SU-DHL-6 (cell line): ENCODE results near the gene NT5C.

ENCODE experiments used
- H2AFZ ChIP-seq: fragments of 200-600 bp; sonication (generic); 2 replicates; pipeline ENCODE4 v1.6.1; 2014; ENCODE audit warnings: low read depth, mild to moderate bottlenecking, moderate library complexity, mixed read lengths, antibody characterized with exemption, low read length; ENCODE audit not compliant: severe bottlenecking
- H3F3A ChIP-seq: fragments of 200-600 bp; shearing (Covaris generic); 2 replicates; pipeline ENCODE4 v1.6.0; 2016; ENCODE audit warnings: antibody characterized with exemption, mild to moderate bottlenecking; ENCODE audit not compliant: insufficient read depth
- H3K27ac ChIP-seq: fragments of 200-600 bp; sonication (generic); 2 replicates; pipeline ENCODE4 v1.5.1; 2016; ENCODE audit warnings: low read depth, mild to moderate bottlenecking, low read length, moderate library complexity, mixed read lengths
- H3K27me3 ChIP-seq: fragments of 200-600 bp; sonication (generic), shearing (Covaris generic); 2 replicates; pipeline ENCODE4 v1.6.0; 2014; ENCODE audit warnings: mild to moderate bottlenecking, low read length
- H3K36me3 ChIP-seq: fragments of 200-600 bp; sonication (generic); 2 replicates; pipeline ENCODE4 v1.6.1; 2014; ENCODE audit warnings: mild to moderate bottlenecking, low read length, mixed read lengths
- H3K4me2 ChIP-seq: fragments of 300-600, 200-600 bp; shearing (Covaris generic), sonication (generic); 2 replicates; pipeline ENCODE4 v1.6.0; 2014; ENCODE audit warnings: low read length, low read depth, mild to moderate bottlenecking; ENCODE audit not compliant: poor library complexity, severe bottlenecking
- H3K4me3 ChIP-seq: fragments of 200-600 bp; sonication (generic); 2 replicates; pipeline ENCODE4 v1.5.1; 2014; ENCODE audit warnings: antibody characterized with exemption, low read length, mild to moderate bottlenecking, mixed read lengths; ENCODE audit not compliant: insufficient read depth, poor library complexity, severe bottlenecking
- H3K79me2 ChIP-seq: fragments of 200-600 bp; sonication (generic); 2 replicates; pipeline ENCODE4 v1.6.1; 2014; ENCODE audit warnings: mild to moderate bottlenecking, low read length, moderate library complexity; ENCODE audit not compliant: insufficient read depth
- H3K9ac ChIP-seq: fragments of 200-600 bp; sonication (generic); 2 replicates; pipeline ENCODE4 v1.7.0; 2014; ENCODE audit warnings: mild to moderate bottlenecking, low read length
- H3K9me2 ChIP-seq: fragments of 200-600 bp; sonication (generic); replicated peaks from 2 replicates; pipeline ENCODE4 v1.6.1; 2014; ENCODE audit warnings: low read length; ENCODE audit not compliant: insufficient read depth
- H3K9me3 ChIP-seq: fragments of 200-600 bp; sonication (generic); 2 replicates; pipeline ENCODE4 v1.6.1; 2014; ENCODE audit warnings: low read length, mixed read lengths; ENCODE audit not compliant: insufficient read depth
- H4K20me1 ChIP-seq: fragments of 200-600 bp; sonication (generic); 2 replicates; pipeline ENCODE4 v1.6.1; 2014; ENCODE audit warnings: low read depth, mild to moderate bottlenecking, antibody characterized with exemption, low read length, moderate library complexity, mixed read lengths
- CTCF ChIP-seq: fragments of 200-600 bp; sonication (generic); IDR thresholded peaks from one replicate; pipeline ENCODE4 v1.5.1; 2017; ENCODE audit warnings: antibody characterized with exemption, mild to moderate bottlenecking, low read length, moderate library complexity; ENCODE audit not compliant: insufficient read depth, poor library complexity, severe bottlenecking
- EZH2phosphoT487 ChIP-seq: fragments of 200-600 bp; sonication (generic), shearing (Covaris generic); conservative IDR thresholded peaks from 2 replicates; pipeline ENCODE4 v1.6.1; 2018; ENCODE audit warnings: mild to moderate bottlenecking, antibody characterized with exemption, low read length, moderate library complexity, mixed read lengths

NT5C gene

GRCh38 chr17:75097865-75098264, 33.7 kb downstream of the NT5C start:
- no peak overlapping the region for H2AFZ ChIP-seq

GRCh38 chr17:75096082-75096625, 35.4 kb downstream of the NT5C start:
- Histone ChIP-seq H3K36me3 (no peaks in the 10 kb centered on the region), H3K9ac (no peak overlapping the region), H3K27ac (no peak overlapping the region), H3K4me3 (no peak overlapping the region), H3K9me2 (no peaks in the 10 kb centered on the region), H4K20me1 (no peaks in the 10 kb centered on the region), H3K79me2 (no peaks in the 10 kb centered on the region), H2AFZ (no peak overlapping the region), H3F3A (no peaks in the 10 kb centered on the region), H3K4me2 (no peak overlapping the region), H3K9me3 (no peaks in the 10 kb centered on the region), H3K27me3 (no peaks in the 10 kb centered on the region)
- TF ChIP-seq CTCF (no peak), EZH2phosphoT487 (no peak)

More at GRCh38 chr17:75097865-75098264, 33.7 kb downstream of the NT5C start:
- Histone ChIP-seq H4K20me1 (no peaks in the 10 kb centered on the region), H3K79me2 (no peaks in the 10 kb centered on the region), H3K9me3 (no peaks in the 10 kb centered on the region), H3K36me3 (no peaks in the 10 kb centered on the region), H3K27ac (no peak overlapping the region), H3F3A (0 out of 2 replicates have a peak, but pooled peaks cover 4% of the 10 kb centered on the region), H3K27me3 (no peaks in the 10 kb centered on the region), H3K9me2 (no peaks in the 10 kb centered on the region), H3K4me2 (no peak overlapping the region), H3K4me3 (no peak overlapping the region), H3K9ac (no peak overlapping the region)
- no peak for TF ChIP-seq EZH2phosphoT487
- TF ChIP-seq CTCF, result no peak

- H3K9me2 ChIP-seq, result no peaks in the 10 kb centered on the region
- H3K9me3 ChIP-seq, result no peaks in the 10 kb centered on the region
- H3K36me3 ChIP-seq, result no peaks in the 10 kb centered on the region
- H3K4me3 ChIP-seq, result no peak overlapping the region
- no peak for TF ChIP-seq EZH2phosphoT487
- TF ChIP-seq CTCF, result no peak
- no peaks in the 10 kb centered on the region for H4K20me1 ChIP-seq
- no peaks in the 10 kb centered on the region for H3K79me2 ChIP-seq
- H3F3A ChIP-seq, result no peaks in the 10 kb centered on the region
- H3K27ac ChIP-seq, result no peak overlapping the region
- no peak overlapping the region for H3K4me2 ChIP-seq
- no peaks in the 10 kb centered on the region for H3K27me3 ChIP-seq
- H2AFZ ChIP-seq, result no peak overlapping the region
- no peak overlapping the region for H3K9ac ChIP-seq
Measured at GRCh38 chr17:75094871-75095399, 36.6 kb downstream of the NT5C start.
